CD4-positive, alpha-beta T cell treated with Interleukin-4 for 1 hour (primary cell): ENCODE results near the gene PNMA1.
"Not testable (repeated sequence)": the region's sequence is repeated elsewhere in the genome, so short reads cannot be mapped to it uniquely, and the experiment has no call there.

Source experiments
- DNase-seq, 2 donors: peaks; one replicate each; pipeline ENCODE4 v3.0.0-alpha.2; 2020 to 2022

Gene PNMA1

DNA sequence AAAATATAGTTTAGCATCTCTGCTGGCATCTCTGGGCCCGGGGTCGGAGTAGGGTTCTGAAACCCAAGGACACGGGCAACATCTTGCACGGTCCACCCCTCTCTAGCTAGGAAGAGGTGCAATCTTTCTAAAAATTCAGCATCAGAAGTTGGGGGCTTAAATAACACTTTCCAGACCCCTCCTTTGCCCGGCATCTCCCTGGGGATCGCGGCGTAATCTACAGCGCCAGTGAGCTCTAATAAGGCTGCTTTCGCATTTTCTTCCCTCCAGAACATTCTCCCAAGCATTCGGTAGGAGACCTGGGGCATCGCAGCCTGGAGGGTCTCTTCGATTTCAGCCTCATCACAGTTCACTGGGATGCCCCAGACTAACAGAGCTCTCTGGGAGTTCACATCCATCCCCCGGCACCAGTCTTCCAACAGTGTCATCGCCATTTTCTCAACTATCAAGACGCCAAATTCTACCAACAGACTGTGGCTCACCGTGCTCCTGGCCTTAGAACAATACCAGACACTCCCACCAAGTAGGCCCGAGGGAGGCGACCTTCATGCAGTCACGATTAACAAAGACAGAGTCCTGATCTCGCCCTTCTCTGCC lies 880 bp downstream of the PNMA1 start:
- no peak for DNase-seq

DNA sequence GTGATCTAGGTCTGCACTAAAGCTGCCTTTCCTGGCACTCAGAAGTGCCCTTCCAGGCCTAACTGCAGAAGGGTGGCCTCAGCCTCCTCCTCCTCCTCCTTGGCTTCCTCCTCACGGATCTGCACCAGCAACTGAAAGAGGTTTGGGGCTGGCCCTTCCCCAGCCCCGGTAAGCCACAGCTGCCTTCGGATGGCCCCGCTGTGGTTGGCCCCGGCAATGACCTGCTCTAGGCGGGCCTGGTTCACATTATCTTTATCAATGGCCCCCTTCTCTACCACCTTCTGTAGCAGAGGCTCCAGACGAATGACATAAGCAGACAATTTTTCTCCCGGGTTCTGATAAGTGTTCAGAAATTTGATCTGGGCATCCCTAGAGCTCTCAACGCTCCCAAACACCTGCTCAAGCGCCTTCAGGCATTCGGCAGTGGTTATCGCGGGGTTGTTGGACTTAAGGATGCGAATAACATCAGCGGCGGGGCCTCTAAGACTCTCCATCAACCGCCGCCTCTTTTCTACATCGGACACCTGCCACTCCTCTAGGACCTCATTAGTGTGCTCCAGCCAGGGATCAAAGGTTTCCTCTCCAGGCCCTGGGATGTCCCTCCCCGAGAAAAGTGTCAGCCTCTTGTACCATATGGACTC lies 1.5 kb downstream of the PNMA1 start:
- DNase-seq, result peak in 1 of 2 donors; percentile 37

DNA sequence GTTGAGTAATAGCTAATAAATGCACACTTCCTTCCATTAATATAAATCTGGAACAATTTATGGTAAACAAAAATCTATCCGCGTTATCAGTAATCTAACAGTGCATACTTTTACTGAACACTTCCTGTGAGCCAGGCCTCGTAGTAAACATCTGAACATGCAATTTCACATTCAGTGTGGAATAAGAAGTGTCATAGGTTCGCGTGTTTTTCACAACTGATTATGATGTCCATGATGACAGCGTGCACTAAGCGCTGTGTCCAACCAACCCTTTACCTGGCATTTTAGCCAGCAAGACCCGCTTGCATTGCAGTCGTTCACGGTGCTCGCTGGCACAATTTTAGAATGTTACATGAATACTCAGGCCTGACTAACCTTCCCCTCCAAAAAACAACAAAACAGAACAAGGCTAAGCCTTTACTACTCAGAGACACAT lies 2.1 kb downstream of the PNMA1 start:
- no peak for DNase-seq

DNA sequence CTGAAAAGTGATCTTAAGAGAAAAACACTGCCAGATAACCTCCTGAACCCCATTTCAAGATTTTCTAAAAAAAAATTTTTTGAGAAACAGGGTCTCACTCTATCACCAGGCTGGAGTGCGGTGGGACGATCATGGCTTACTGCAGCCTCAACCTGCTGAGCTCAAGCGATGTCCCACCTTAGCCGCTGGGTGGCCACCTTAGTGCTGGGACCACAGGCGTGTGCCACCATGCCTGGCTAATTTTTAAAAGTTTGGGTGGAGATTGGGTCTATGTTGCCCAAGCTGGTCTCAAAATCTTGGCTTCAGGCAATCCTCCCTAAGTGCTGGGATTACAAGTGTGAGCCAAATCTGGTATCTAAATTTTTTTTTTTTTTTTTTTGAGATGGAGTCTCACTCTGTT lies 3.4 kb downstream of the PNMA1 start:
- no peak for DNase-seq

DNA sequence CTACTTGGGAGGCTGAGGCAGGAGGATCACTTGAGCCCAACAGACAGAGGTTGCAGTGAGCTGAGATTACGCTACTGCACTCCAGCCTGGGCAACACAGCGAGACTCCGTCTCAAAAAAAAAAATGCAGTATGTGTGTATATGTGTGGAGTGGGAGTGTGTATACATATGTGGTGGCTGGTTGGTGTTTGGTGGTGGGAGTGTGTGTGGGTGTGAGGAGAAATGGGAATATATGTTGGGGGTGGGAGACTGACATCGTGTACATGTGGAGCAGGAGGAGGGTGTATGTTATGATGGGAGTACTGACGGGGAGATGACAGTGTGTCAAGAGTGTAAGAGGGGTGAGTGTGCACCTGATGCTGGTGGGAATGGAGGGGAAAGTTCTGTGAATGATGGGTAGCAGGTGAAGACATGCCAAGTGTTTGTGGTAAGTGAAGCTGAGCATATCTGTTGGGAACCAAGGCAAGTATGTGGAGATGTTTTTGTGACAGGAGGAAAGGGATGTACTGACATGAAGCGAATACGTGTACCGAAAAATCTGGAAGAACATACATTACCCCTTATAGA lies 4.2 kb downstream of the PNMA1 start:
- DNase-seq, result no peak

DNA sequence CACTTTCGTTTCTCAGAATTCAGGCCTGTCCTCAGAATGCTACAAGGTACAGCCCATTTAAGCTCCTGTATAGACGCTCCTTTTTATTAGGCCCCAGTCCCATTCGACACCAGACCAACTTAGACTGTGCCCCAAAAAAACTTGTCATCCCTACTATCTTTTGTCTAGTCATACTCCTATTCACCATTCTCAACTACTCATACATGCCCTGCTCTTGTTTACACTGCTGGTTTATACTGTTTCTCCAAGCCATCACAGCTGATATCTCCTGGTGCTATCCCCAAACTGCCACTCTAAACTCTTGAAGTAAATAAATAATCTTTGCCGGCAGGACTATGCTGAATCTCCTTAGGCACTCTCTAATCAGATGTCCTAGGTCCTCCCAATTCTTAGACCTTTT lies 6.1 kb downstream of the PNMA1 start:
- DNase-seq, result not testable (repeated sequence)

DNA sequence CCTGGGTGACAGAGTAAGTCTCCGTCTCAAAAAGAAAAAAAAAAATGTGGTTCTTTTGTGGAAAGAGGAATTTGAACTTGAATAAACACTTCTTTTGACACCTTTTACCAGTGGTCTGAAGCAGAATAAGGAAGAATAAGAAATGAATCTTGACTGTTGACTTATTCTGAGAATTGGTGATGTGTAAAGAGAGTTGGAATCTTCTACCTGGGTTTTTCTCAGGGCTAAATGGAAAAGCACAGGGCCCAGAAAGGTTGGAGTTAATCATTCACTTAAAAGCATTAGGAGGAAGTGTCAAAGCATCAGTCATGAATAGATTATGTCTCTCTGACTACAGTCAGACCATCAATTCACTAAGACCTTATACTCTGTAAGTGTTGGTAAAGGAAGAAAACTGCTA lies 13.9 kb downstream of the PNMA1 start:
- DNase-seq, result no peak

DNA sequence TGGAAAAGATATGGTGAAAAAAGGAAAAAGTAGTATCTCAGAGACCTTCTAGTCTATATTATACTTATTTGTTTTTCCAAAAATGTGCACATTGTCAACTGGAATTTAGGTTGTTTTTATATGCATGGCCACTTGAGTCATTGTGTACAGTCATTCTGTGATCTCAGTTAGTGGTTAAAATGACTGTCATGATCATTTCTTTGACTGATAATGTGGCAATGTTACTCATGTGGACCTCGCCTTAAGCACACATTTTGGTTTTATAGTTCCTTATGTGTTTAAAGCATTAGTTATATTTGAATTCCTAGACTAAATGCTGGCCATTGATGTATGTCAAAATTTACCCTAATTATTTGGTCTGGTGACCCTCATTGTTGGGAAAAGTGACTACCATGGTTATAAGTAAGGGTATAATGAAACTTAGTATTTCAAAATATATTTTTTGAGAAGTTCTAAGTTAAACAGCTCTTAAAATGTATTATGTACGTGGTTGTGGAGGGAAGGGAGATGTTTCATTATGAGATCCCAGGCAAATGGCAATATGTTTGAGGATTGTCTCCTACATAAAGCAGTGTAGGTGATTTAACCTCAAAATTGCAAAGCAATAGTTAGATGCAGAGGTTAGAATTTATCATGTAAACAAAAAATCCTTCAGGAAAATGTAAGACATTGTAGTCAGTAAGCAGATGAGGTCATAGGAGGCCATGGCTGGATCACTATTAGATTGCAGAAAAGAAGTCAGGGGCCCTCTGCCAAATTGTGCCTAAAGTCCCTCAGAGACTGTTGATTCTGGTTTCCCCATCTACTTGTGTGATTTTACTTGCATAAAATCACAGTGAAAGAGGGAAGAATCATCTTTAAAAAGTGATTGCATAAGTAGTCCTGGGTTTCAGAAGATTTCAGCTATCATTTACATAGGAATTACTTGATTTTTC lies 17.5 kb downstream of the PNMA1 start:
- DNase-seq, result no peak

DNA sequence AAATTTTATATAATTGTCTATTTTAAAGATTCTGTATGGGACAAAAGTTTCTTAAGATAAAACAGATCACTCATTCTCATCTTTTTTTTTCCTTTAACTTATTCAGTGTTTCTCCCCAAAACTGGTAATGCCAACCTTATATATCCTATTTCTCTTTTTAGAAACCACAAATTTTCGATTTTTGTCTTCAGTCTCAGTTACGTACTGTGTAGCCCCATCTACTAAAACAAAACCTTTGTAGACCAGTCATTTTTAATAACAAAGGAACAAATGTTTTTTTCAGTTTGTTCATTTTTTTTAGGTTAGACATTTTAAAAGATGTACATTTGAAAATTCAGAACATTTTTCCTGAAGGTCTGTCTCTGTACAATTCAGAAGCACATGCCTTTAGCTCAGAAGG lies 18.2 kb downstream of the PNMA1 start:
- no peak for DNase-seq

DNA sequence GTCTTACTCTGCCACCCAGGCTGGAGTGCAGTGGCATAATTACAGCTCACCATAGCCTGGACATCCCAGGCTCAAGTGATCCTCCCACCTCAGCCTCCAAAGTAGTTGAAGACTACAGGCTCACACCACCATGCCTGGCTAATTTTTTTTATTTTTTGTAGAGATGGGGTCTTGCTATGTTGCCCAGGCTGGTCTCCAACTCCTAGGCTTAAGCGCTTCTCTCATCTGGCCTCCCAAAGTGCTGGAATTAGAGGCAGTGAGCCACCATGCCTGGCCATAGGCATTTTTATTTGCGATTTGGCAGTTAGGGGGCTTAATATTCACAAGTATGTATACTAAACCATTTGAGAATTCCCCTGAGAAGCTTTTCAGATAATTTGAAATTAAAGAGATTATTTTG lies 19.1 kb downstream of the PNMA1 start:
- no peak for DNase-seq

DNA sequence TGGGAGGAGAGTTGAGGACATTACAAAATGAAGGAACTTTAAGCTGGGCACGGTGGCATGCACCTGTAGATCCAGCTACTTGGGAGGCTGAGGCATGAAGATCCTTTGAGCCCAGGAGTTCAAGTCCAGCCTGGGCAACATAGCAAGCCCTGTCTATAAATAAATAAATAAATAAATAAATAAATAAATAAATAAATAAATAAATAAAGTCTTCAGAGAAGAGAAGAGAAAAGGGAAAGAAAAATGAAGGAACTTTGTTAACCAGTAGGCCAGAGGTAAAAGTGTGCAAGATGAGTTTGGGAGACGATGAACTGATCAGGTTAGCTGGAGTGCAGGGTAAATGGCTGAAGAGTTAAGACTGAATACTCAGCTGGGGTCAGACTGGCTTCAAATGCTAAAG lies 20.1 kb downstream of the PNMA1 start:
- DNase-seq, result no peak

DNA sequence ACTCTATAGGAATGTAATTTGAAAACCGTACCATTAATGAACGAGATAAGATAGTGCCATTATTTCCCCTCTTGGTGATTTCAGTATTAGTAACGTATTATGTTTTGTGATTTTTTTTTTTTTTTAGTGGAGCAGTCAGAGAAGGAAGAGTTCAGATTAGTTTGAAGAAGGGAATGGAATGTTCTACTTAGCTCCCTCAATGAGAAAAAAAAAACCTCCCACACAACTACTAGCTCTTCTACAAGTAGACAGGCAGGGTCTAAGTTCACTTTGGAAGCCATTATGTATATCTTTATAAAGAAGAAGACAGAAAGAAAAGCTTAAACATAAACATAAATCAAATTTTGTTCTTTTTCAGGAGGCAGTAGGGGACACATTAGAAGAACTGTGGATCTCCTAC lies 27.3 kb downstream of the PNMA1 start:
- DNase-seq, result no peak

DNA sequence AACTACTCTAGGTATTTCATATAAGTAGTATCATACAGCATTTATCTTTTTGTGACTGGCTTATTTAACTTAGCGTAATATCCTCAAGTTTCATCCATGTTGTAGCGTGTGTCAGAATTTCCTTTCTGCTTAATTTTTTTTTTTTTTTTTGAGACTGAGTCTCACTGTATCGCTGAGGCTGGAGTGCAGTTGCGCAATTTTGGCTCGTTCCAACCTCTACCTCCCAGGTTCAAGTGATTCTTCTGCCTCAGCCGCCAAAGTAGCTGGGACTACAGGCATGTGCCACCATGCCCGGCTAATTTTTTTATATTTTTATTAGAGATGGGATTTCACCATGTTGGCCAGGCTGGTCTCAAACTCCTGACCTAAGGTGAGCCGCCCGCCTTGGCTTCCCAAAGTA lies 28.9 kb downstream of the PNMA1 start:
- no peak for DNase-seq

DNA sequence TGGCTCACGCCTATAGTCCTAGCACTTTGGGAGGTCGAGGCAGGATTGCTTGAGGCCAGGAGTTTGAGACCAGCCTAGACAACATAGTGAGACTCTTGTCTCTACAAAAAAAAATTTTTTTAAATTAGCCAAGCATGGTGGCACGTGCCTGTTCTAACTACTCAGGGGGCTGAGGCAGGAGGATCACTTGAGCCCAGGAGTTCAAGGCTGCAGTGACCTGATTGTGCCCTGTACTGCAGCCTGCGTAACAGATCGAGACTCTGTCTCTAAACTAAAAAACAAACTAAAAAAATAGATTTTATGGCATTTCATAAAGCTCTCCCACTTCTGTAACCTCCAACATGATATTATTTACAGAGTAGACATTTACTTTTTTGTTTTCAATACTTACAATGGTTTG lies 29.6 kb downstream of the PNMA1 start:
- no peak for DNase-seq

DNA sequence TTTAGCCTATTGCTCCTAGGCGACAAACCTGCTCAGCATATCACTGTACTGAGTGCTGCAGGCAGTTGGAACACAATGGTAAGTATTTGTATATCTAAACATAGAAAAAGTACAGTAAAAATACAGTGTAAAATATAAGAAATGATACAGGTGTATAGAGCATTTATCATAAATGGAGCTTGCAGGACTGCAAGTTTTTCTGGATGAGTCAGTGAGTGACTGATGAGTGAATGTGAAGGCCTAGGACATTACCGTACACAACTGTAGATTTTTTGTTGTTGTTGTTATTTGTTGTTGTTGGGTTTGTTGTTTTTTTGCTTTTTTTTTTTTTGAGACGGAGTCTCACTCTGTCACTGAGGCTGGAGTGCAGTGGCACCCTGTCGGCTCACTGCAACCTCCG lies 33.4 kb downstream of the PNMA1 start:
- DNase-seq, result no peak

DNA sequence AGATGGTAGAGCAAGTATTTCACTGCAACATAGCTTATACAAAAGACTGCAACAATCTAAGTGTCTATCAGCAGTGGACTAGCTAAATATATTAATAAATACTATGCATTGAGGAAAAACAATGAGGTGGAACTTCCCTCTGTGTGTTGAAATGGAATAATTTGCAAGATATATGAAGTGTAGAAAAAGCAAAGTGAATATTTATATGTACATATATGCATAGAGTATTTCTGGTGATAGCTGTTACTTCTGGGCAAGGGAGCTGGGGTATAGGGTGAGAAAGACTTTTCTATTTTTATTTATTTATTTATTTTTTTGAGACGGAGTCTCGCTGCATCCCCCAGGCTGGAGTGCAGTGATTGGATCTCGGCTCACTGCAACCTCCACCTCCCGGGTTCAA lies 35.5 kb downstream of the PNMA1 start:
- no peak for DNase-seq

DNA sequence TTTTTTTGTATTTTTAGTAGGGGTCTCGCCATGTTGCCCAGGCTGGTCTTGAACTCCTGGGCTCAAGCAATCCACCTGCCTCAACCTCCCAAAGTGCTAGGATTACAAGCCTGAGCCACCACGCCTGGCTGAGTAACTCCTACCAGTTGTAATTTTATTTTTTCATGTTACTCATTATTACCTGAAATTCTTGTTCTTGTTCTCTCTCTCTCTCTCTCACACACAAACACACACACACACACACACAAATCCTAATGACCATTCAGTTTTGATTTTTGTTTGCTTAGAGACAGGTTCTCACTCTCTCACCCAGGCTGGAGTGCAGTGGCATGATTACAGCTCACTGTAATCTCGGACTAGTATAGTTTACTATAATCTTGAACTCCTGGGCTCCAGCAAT lies 39.2 kb downstream of the PNMA1 start:
- no peak for DNase-seq

DNA sequence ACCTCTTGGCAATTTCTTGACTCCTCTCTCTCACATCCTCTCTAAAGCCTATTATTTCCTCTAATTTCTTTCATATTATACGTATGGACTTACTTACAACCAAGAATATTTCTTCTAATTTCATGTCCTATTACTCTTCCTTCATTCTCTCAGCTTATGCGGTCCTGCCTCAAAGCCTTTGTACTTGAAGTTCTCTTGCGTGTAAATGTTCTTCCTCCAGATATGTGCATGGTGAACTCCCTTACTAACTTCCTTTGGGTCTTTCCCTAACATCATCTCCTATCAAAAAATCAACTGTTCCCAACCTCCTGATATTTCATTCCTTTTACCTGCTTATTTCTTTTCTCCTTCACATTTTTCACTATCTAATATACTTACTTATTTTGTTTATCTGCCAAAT lies 46.3 kb downstream of the PNMA1 start:
- no peak for DNase-seq

DNA sequence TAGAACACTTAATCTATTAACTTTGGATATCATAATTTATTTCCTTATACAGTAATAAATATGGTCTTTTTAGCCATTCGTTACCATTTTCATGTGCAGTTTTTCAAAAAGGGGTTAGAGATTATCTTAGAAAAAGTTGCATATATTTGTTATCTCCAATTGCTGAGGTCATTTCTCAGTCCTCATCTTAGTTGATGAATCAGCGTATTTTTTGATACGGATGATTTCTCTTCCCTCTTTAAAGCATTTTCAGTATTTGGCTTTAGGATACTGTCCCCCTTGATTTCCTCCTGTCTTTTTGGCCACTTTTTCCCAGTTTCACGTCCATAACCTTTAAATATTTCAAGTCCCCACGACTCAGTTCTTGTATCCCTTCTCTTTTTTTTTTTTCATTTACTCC lies 47.6 kb downstream of the PNMA1 start:
- DNase-seq, result no peak

DNA sequence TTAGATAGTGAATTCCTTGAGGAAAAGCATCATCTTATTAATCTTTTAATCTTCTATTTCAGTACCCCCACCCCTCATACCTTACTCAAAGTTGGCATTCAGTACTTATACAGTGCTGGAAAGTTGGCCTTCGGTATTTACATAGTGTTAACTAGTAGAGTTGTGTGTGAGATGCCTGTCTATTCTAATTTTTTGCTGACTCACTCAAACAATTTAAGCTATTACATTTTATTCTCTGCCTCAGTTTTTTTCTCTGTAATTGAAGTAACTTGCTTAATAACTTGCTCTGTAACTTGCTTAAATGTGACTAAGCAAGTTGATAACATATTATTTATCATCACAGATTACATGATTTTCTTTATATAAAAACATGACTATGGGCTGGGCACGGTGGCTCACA lies 49.1 kb downstream of the PNMA1 start:
- DNase-seq, result no peak

DNA sequence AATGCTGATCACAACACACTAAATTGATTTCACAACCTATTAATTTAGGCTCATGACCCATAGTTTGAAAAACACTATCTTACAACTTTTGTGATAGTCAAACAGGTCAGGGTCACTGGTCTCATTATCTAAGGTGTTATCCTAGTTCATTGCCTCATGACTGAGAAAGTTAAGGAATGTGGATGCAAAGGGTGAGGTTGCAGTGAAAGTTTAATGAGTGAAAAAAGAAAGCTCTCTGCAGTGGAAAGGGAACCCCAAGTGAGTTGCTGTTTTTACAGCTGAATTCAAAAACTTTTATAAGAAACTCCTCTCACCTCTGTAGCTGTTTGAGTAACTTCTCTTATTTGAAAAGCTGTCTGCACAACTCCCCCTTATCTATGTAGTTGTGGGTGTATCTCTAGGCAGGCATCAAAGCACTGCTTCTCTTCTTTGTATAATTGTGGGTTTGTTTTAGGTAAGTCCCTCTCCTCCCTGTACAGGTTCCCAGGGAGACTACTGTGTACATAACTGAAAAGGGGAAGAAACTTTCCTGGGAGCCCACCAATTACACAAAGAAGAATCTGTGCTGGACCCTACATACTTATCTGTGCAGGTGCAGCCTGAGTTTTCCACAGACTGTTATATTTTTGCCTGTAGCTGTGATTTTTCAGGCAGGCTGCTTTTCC lies 50.5 kb downstream of the PNMA1 start:
- no peak for DNase-seq

DNA sequence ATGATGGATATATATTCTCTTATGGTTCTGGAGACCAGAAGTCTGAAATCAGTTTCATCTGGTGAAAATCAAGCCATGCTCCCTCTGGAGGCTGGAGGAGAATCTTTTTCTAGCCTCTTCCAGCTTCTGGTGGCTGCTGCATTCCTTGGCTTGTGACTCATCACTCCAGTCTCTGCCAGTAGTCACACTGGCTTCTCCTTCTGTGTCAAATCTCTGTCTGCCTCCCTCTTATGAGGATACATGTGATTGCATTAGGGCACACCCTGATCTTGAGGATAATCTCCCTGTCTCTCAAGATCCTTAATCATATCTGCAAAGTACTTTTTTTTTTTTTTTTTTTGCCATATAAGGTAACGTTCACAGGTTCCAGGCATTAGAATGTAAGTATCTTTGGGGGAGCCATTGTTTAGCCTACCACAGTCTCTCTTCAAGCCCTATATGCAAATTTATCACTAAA lies 51.7 kb downstream of the PNMA1 start:
- DNase-seq, result no peak

DNA sequence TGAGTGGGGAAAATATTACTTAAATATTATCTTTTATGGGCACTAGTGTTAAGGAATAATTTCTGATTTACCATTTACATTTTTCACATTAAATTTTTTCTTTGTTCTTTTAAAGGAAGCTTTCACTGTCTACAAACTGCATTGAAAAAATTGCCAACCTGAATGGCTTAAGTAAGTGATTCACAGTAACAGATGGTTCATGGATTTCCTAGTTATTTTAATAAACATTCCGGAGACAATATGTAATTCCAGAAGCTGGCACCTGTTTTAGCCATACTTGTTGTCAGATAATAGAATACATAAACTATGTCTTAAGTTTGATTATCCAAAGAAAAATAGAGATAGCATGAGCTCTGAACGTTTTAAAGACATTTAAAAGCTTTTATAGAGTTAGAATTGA lies 52.3 kb downstream of the PNMA1 start:
- DNase-seq, result no peak
